Psoas muscle (tissue), 8 donors: ENCODE measurements around the gene CSNK1G3. TPM values are rescaled to one million over a fixed set of nuclear protein-coding genes. Genes with fewer than 3 reads are reported as not detected.

Experiments
- ATAC-seq, 4 donors: fragments of 200-7000 bp; cut with Tn5 transposase; one replicate each; pipeline ENCODE4 v1.9.1; 2020; ENCODE audit warnings: moderate library complexity in 3 of 4, mild to moderate bottlenecking in 2 of 4
- DNase-seq, 2 donors: peaks; one replicate each; pipeline ENCODE4 v3.0.0-alpha.2; 2020
- H3K27ac ChIP-seq: fragments of 200-600 bp; one replicate; pipeline ENCODE4 v1.8.0; 2022
- H3K27me3 ChIP-seq, 3 donors: fragments of 200-600 bp in 1 of 3; one replicate each; pipeline versions ENCODE4 v1.6.1 to v1.8.0; 2013 to 2022; ENCODE audit warnings: low read length in 2 of 3, mild to moderate bottlenecking in 2 of 3, moderate library complexity in 1 of 3; ENCODE audit not compliant: insufficient read depth in 3 of 3
- H3K36me3 ChIP-seq, 2 donors: fragments of 200-600 bp in 1 of 2; one replicate each; pipeline versions ENCODE4 v1.6.1 to v1.8.0; 2013 to 2022; ENCODE audit warnings: low read depth in 1 of 2, mild to moderate bottlenecking in 1 of 2, moderate library complexity in 1 of 2; ENCODE audit not compliant: insufficient read depth in 1 of 2
- H3K4me1 ChIP-seq: fragments of 200-600 bp; one replicate; pipeline ENCODE4 v1.8.0; 2022
- H3K4me3 ChIP-seq: fragments of 200-600 bp; one replicate; pipeline ENCODE4 v1.8.0; 2022; ENCODE audit warnings: mild to moderate bottlenecking
- H3K9me3 ChIP-seq: fragments of 200-600 bp; one replicate; pipeline ENCODE4 v1.8.0; 2022
- CTCF ChIP-seq: fragments of 200-600 bp; IDR thresholded peaks from one replicate; pipeline ENCODE4 v1.8.0; 2022; ENCODE audit warnings: antibody characterized with exemption
- WGBS, 3 donors: extraction: QIAGEN DNeasy Blood & Tissue Kit; methylation state at CpG; one replicate each; pipeline versions ENCODE4 v1.1.6 to v1.1.7; 2013; 5-methylcytosine and 5-hydroxymethylcytosine counted together
- intact Hi-C, 2 donors: fragments of 100-400 bp; cut with DNase I; formaldehyde crosslinking; loops; one replicate each; pipeline versions ENCODE4 v1.11.0 to v1.14.2; 2022
- polyA plus RNA-seq, 3 donors: library from polyadenylated mRNA; stranded (reverse); fragments of 200-250 nt; gene quantifications; one replicate each; pipeline ENCODE4 v1.2.3, GENCODE V29; 2013
- total RNA-seq, 4 donors: library from RNA; stranded (reverse); fragmentation: NEBNext Ultra II Directional in 2 of 4; extraction: Animal tissue kit (Norgen Biotek cat#: 25700) in 2 of 4; gene quantifications; one replicate each; pipeline versions ENCODE4 v1.2.1 to v1.2.4, GENCODE V29; 2021 to 2023
- donor health status: healthy with polysubstance abuse.
- donor health status: DM: no; HTN: no; CAD: no; lungs with moderate emphysema.
- donor health status: Bipolar disorder and iron deficiency.
- donor health status: healthy.
- donor health status: DM: yes; HTN: yes; CAD: no.
- donor health status: DM: no; HTN: no; CAD: no.
- donor health status: DM: no; HTN: no; CAD: no.
- donor health status: DM: yes; HTN: yes; CAD: no.

Gene CSNK1G3
- total and polyA plus RNA-seq, 7 donors = 3.8 to 19.4 (median 11.3) TPM

- WGBS, 3 donors = 39 to 49% (median 40%) methylated on average over 5 of the region's 5 CpGs
- no peaks in the 10 kb centered on the region for H3K27me3 ChIP-seq
- TF ChIP-seq CTCF = peak; percentile 99
These were observed 98.9 kb downstream of the CSNK1G3 start for GRCh38 chr5:123610665-123611405.

GRCh38 chr5:123611406-123611709 lies 99.4 kb downstream of the CSNK1G3 start:
- 66 to 82% (median 78%) methylated on average over 1 of the region's 1 CpG for WGBS, 3 donors

More at GRCh38 chr5:123610665-123611405, 98.9 kb downstream of the CSNK1G3 start:
- H3K4me3 ChIP-seq = no peak overlapping the region
- no peak overlapping the region for H3K27ac ChIP-seq
- no peaks in the 10 kb centered on the region for H3K9me3 ChIP-seq
- intact Hi-C loops = loop anchor here in 1 of 2 donors (5.0 to 10.0 kb wide), 2 partner anchors 96 to 189 kb away; partner anchors contain the start of genes CEP120 and CSNK1G3
- no peak for DNase-seq
- no peaks in the 10 kb centered on the region for H3K4me1 ChIP-seq
- peaks cover 0 to 23% of the 10 kb centered on the region in 2 donors for H3K36me3 ChIP-seq
- ATAC-seq = peak; percentile 60 to 88 (median 65)

GRCh38 chr5:123617561-123617960 lies 105.6 kb downstream of the CSNK1G3 start:
- H3K4me1 ChIP-seq = no peaks in the 10 kb centered on the region
- intact Hi-C loops = loop anchor here in 1 of 2 donors (10.0 kb wide), 1 partner anchor 103 kb away; the partner anchor contains the start of gene CSNK1G3
- H3K36me3 ChIP-seq = peaks cover 0 to 25% of the 10 kb centered on the region in 2 donors
- DNase-seq = no peak
- no peaks in the 10 kb centered on the region for H3K27me3 ChIP-seq
- no peak overlapping the region for H3K4me3 ChIP-seq
- no peak overlapping the region for H3K27ac ChIP-seq
- no peaks in the 10 kb centered on the region for H3K9me3 ChIP-seq
- ATAC-seq = no peak
- TF ChIP-seq CTCF = no peak

More at GRCh38 chr5:123611406-123611709, 99.4 kb downstream of the CSNK1G3 start:
- Histone ChIP-seq H3K27ac (no peak overlapping the region), H3K9me3 (no peaks in the 10 kb centered on the region), H3K27me3 (no peaks in the 10 kb centered on the region), H3K36me3 (peaks cover 0 to 25% of the 10 kb centered on the region in 2 donors), H3K4me3 (no peak overlapping the region), H3K4me1 (no peaks in the 10 kb centered on the region)
- TF ChIP-seq CTCF = no peak
- ATAC-seq = peak in 1 of 4 donors; percentile 21
- intact Hi-C loops = loop anchor here in 1 of 2 donors (5.0 to 10.0 kb wide), 2 partner anchors 97 to 189 kb away; partner anchors contain the start of genes CEP120 and CSNK1G3
- no peak for DNase-seq

- H3K27ac ChIP-seq = no peak overlapping the region
- no peak overlapping the region for H3K4me3 ChIP-seq
- H3K4me1 ChIP-seq = no peaks in the 10 kb centered on the region
- DNase-seq (no peak), ATAC-seq (no peak)
- intact Hi-C loops = no loop called here
- TF ChIP-seq CTCF = no peak
- H3K36me3 ChIP-seq = no peaks in the 10 kb centered on the region
- peaks cover 16% of the 10 kb centered on the region for H3K9me3 ChIP-seq
- 72 to 94% (median 92%) methylated on average over 2 of the region's 2 CpGs for WGBS, 3 donors
- no peaks in the 10 kb centered on the region for H3K27me3 ChIP-seq
These were observed 114.1 kb downstream of the CSNK1G3 start for GRCh38 chr5:123626051-123626450.
